Right lobe of liver (tissue), 4 donors: Measurements from ENCODE around the gene PICK1.

ENCODE experiments used
- CTCF ChIP-seq, 4 donors: fragments of 200-600 bp in 3 of 4; fragments of 450-650 bp in 1 of 4; IDR thresholded peaks; one replicate each; pipeline versions ENCODE4 v1.5.1 to v1.8.0; 2016 to 2022; ENCODE audit warnings: antibody characterized with exemption in 4 of 4, mild to moderate bottlenecking in 2 of 4
- POLR2A ChIP-seq: fragments of 450-650 bp; IDR thresholded peaks from one replicate; pipeline ENCODE4 v1.6.1; 2017; ENCODE audit warnings: antibody characterized with exemption, mild to moderate bottlenecking
- donor health status: DM: no; HTN: no; CAD: no.
- donor health status: DM: no; HTN: no; CAD: no.
- donor health status: DM: no; HTN: yes; CAD: no.

DNA sequence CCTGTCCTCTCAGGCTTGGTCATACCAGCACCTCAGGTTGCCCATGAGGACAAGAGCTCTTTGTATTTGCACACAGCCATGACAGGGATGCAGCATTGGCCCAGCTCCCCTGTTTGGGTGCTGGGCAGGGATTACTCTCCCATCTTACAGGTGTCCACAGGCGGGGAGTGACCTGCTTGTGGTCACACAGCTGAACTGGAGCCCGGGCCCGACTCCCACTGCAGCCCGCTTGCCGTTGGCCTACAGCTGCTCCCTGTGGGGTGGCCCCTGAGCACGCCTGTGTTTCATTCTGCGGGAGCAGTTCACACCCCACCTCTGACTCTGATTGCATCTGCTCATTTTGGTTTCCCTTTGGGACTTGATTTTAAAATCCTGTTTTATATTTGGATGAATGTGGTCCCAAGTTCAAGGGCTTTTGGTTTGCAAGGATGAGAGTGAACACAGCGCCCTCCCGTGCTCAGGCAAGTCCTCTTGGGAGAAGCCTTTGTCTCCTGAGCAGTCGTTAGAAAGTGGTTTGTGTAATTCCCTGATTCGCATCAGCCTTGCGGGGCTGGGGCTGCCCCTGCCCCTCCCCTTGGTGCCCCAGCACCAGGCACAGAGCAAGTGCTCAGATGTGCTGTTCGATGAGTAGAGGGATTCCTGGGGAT, 9.3 kb downstream of the PICK1 start:
- TF ChIP-seq CTCF (IDR thresholded peaks at IDR 0.05) (no peak), POLR2A (no peak)
